PC-9 (cell line): ENCODE measurements around the gene KDM4B.

Experiments
- CTCF ChIP-seq: fragments of 200-600 bp; sonication (generic); conservative IDR thresholded peaks from 2 replicates; pipeline ENCODE4 v1.6.1; 2017; ENCODE audit warnings: mixed run types, antibody characterized with exemption, mild to moderate bottlenecking, moderate library complexity
- EZH2 ChIP-seq: fragments of 200-600 bp; sonication (generic); IDR thresholded peaks from 2 replicates; pipeline ENCODE4 v1.8.0; 2017; ENCODE audit warnings: antibody characterized with exemption, low read depth

GRCh38 chr19:5080030-5080654 lies 111.2 kb downstream of the KDM4B start:
- TF ChIP-seq CTCF (no peak), EZH2 (no peak)
